Lower lobe of right lung (tissue), 2 donors: Measurements from ENCODE around the gene MINDY3. TPM values are rescaled to one million over a fixed set of nuclear protein-coding genes. Genes with fewer than 3 reads are reported as not detected.
A peak's percentile ranks its signal among the peaks of the same experiment; 100 is the strongest.

Source experiments
- ATAC-seq, 2 donors: fragments of 200-7000 bp; cut with Tn5 transposase; one replicate each; pipeline ENCODE4 v1.9.1; 2020 to 2022; ENCODE audit warnings: mild to moderate bottlenecking in 2 of 2, moderate library complexity in 2 of 2
- DNase-seq: peaks from one replicate; pipeline ENCODE4 v3.0.0-alpha.2; 2020
- H3K27ac ChIP-seq: fragments of 200-600 bp; one replicate; pipeline ENCODE4 v1.8.0; 2022
- H3K27me3 ChIP-seq: fragments of 200-600 bp; one replicate; pipeline ENCODE4 v1.8.0; 2022; ENCODE audit warnings: low read depth
- H3K36me3 ChIP-seq: fragments of 200-600 bp; one replicate; pipeline ENCODE4 v1.8.0; 2022; ENCODE audit warnings: mild to moderate bottlenecking
- H3K4me1 ChIP-seq: fragments of 200-600 bp; one replicate; pipeline ENCODE4 v1.8.0; 2022
- H3K4me3 ChIP-seq: fragments of 200-600 bp; one replicate; pipeline ENCODE4 v1.8.0; 2022; ENCODE audit warnings: mild to moderate bottlenecking
- H3K9me3 ChIP-seq: fragments of 200-600 bp; one replicate; pipeline ENCODE4 v1.8.0; 2022
- CTCF ChIP-seq: fragments of 200-600 bp; IDR thresholded peaks from one replicate; pipeline ENCODE4 v1.8.0; 2022; ENCODE audit warnings: antibody characterized with exemption, mild to moderate bottlenecking
- intact Hi-C: fragments of 100-400 bp; cut with DNase I; formaldehyde crosslinking; loops from one replicate; pipeline ENCODE4 v1.11.0; 2022
- total RNA-seq: library from RNA; stranded (reverse); fragmentation: NEBNext Ultra II Directional; extraction: Animal tissue kit (Norgen Biotek cat#: 25700); gene quantifications from one replicate; pipeline ENCODE4 v1.2.1, GENCODE V29; 2021
- donor health status: DM: no; HTN: yes; CAD: no; lungs with severe emphysema.

MINDY3 gene
- total RNA-seq, 1 donor from 2014 or later: 30.2 TPM

- Histone ChIP-seq H3K27me3 (no peaks in the 10 kb centered on the region), H3K9me3 (peaks cover 1% of the 10 kb centered on the region), H3K36me3 (no peaks in the 10 kb centered on the region), H3K4me3 (no peak overlapping the region), H3K4me1 (peaks cover 15% of the 10 kb centered on the region), H3K27ac (peak overlapping the region; percentile 56)
- no peak for DNase-seq
- intact Hi-C loops: no loop called here
- no peak for TF ChIP-seq CTCF
- ATAC-seq: peak; percentile 45 to 61
Observed at GRCh38 chr10:15735763-15736162, 124.5 kb downstream of the MINDY3 start.

- ATAC-seq: no peak
- intact Hi-C loops: no loop called here
- no peaks in the 10 kb centered on the region for H3K36me3 ChIP-seq
Observed at GRCh38 chr10:15730341-15730740, 130.0 kb downstream of the MINDY3 start.

GRCh38 chr10:15729890-15730289 lies 130.4 kb downstream of the MINDY3 start:
- no peak overlapping the region for H3K4me3 ChIP-seq
- no peak for TF ChIP-seq CTCF
- DNase-seq (no peak), ATAC-seq (no peak)
- intact Hi-C loops: loop anchor here (10.0 kb wide), 2 partner anchors 145 to 295 kb away; no protein-coding TSS in a partner anchor
- H3K27me3 ChIP-seq: no peaks in the 10 kb centered on the region
- H3K36me3 ChIP-seq: no peaks in the 10 kb centered on the region
- H3K4me1 ChIP-seq: no peaks in the 10 kb centered on the region
- no peak overlapping the region for H3K27ac ChIP-seq
- peaks cover 8% of the 10 kb centered on the region for H3K9me3 ChIP-seq

More at GRCh38 chr10:15730341-15730740, 130.0 kb downstream of the MINDY3 start:
- peaks cover 8% of the 10 kb centered on the region for H3K9me3 ChIP-seq
- H3K27ac ChIP-seq: no peak overlapping the region
- no peak for DNase-seq
- peaks cover 4% of the 10 kb centered on the region for H3K4me1 ChIP-seq
- H3K4me3 ChIP-seq: no peak overlapping the region
- H3K27me3 ChIP-seq: no peaks in the 10 kb centered on the region
- no peak for TF ChIP-seq CTCF

Other genes starting within 250 kb of the MINDY3 start
- 23.4 TPM for gene ITGA8, start 140.6 kb downstream of the MINDY3 start, total RNA-seq